HG03095 (cell line): ENCODE data around the gene PAK4.
A peak's percentile ranks its signal among the peaks of the same experiment; 100 is the strongest.
"Not testable (repeated sequence)": the region's sequence is repeated elsewhere in the genome, so short reads cannot be mapped to it uniquely, and the experiment has no call there.

Experiments used
- ATAC-seq: cut with Tn5 transposase; IDR thresholded peaks from one replicate; pipeline ENCODE4 v1.9.1; 2021; ENCODE audit warnings: moderate library complexity; ENCODE audit not compliant: unreplicated experiment

Gene PAK4

DNA sequence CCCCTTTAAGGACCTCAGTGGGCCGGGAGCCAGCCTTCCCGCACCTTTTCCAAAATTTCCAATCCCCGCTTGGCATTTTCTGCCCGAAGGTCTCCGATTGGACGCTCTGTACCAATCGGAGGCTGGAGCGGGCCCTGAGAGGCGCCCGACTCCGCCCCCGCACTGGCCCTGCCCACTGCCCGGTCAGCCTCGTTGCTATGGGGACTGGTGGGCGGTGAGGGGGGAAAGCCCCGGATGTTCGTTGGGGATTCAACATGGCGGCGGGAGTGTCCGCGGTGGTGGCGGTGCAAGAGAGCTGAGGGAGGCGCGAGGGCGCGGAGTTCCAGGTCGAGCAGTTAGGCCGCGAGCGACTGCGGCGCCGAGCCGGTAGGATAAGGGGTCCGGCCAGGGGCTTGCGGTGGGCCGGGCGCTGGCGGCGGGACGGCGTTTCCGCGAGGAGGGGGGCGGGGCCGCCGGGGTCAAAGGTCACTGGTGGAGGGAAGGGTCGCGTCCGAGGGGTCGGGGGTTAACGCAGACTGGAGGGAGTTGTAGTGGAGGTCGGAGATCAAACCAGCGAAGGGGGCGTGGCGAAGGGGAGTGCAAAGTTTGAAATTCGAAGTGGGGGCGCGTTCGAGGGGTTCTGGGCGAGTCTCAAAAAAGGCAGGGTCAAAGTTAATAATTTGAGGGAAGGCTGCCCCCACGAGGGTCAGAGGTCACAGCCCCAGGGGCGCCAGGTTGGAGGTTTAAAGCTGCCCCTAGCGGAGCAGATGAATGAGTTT is at the start of gene PAK4:
PAK4 (plus strand) TSS at position 233 of the 758 bp plus-strand sequence. CDS start 43,768 bp downstream, outside the sequence.
- peak; percentile 78 for ATAC-seq

- no peak for ATAC-seq
These were observed 48.3 kb upstream of the PAK4 start for GRCh38 chr19:39077323-39077722.

DNA sequence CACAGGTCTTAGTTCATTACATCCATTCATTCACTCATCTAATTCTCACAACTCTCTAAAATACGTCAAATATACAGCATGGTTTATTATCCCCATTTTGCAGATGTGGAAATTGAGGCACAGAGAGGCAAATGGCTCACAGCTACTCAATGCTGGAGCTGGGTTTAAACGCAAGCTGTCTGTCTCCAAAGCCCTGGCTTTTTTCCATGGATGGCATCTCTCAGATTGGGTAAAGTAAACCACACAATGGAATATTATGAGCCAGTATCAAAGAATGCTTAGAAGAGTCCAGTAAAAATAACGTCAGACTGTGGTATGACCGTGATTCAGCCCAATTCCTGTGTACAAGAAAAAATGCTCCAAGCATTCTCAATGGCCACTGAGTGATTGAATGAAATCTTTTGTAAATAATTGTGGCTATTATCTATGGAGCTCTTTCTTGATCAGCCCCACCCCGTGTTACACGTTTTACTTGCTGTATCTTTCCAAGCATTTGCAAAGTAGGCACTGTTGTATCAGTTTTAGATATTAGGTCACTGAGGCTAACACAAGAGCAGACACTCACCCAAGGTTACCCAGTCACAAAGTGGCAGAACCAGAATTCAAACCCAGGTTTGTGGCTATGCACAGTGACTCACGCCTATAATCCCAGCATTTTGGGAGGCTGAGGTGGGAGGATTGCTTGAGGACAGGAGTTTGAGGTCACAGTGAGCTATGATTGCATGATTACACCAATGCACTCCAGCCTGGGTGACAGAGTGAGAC is 47.0 kb upstream of the PAK4 start:
- no peak for ATAC-seq

- no peak for ATAC-seq
These were observed 45.2 kb upstream of the PAK4 start for GRCh38 chr19:39080431-39080830.

- no peak for ATAC-seq
These were observed 43.4 kb upstream of the PAK4 start for GRCh38 chr19:39082167-39082566.

DNA sequence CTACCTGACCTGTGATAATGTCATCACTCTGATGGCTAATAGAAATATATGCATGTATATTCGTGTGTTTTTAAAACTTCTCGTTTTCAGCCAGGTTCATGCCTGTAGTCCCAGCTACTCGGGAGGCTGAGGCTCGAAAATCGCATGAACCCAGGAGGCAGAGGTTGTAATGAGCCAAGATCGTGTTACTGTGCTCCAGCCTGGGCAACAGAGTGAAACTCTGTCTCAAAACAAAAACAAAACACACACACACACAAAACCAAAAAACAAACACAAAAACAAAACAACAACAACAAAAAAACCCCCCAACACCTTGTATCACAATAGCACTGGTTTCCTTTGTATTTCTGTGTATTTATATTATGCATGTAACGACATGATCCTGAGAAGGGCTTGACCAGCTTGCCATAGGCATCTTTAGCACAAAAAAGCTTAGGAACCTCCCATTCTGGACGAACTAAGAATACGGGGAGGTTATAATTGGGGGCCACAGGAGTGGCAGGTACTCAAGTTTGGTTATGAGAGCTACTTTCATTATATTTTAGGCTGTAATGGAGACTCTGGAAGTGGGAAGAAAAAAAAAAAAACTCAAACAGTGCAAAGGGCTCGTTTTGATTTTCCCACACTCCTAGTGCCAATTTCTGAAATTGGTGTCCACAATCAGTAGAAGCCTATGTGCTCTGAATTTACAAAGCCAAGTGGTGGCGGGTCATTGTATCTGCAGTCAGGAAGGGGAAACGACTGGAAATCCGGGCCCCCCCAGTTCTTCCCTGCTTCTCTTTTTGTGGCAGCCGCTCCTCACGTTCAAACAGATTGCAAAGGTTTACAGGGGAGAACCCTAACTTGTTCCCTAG is 42.6 kb upstream of the PAK4 start:
- no peak for ATAC-seq

GRCh38 chr19:39083599-39083982 is 42.0 kb upstream of the PAK4 start:
- no peak for ATAC-seq

- ATAC-seq, result no peak
These were observed 41.4 kb upstream of the PAK4 start, which contains the start of gene ACP7 for GRCh38 chr19:39083983-39084731. Gene ACP7, plus strand, starts transcription at chr19:39084368. Its CDS starts 902 bp downstream, at chr19:39085270.

DNA sequence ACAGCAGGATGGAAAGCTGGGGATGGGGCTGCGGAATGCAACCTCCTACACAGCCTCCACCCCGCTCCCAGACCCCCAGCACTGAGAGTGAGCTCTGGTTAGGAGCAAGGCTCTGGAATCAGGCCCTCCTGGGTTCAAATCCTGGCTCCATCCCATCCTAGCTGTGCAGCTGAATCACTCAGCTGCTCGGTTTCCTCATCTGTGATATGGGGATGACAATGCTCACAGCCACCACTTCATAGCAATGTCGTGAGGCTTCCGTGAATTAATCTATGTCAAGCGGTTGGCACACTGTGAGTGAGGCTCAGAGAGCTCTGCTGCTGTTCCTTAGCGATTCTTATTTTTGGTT is 40.9 kb upstream of the PAK4 start:
- ATAC-seq, result no peak

DNA sequence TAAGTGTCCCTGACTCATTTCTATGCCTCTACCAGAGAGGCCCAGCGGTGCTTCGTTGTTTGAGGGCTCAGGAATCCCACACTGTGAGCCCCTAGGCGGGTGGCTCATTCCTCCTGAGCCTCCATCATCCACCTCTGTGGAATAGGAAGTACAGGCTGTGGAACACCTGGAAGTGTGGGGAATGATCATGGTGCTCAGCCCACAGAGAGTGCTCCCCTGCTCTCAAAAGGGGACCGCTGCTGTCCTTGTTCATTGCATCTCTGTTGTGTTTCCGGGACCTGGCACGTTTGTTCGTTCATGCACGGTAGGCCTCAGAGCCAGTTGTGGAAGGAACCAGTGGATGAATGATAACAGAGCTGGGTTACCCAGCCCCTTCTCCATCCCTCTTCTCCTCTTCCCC is 40.2 kb upstream of the PAK4 start:
- no peak for ATAC-seq

DNA sequence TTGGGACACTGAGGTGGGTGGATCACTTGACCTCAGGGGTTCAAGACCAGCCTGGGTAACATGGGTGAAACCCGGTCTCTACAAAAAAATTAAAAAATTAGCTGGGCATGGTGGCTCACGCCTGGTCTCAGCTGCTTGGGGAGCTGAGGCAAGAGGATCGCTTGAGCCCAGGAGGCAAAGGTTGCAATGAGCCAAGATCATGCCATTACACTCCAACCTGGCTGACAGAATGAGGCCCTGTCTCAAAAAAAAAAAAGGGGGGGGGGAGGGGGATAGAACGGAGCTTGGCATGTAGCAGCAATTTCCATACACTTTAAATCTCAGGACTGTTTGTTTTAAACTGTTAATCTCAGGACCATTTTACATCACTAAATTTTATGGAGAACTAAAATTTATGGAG is 39.2 kb upstream of the PAK4 start:
- ATAC-seq, result no peak

DNA sequence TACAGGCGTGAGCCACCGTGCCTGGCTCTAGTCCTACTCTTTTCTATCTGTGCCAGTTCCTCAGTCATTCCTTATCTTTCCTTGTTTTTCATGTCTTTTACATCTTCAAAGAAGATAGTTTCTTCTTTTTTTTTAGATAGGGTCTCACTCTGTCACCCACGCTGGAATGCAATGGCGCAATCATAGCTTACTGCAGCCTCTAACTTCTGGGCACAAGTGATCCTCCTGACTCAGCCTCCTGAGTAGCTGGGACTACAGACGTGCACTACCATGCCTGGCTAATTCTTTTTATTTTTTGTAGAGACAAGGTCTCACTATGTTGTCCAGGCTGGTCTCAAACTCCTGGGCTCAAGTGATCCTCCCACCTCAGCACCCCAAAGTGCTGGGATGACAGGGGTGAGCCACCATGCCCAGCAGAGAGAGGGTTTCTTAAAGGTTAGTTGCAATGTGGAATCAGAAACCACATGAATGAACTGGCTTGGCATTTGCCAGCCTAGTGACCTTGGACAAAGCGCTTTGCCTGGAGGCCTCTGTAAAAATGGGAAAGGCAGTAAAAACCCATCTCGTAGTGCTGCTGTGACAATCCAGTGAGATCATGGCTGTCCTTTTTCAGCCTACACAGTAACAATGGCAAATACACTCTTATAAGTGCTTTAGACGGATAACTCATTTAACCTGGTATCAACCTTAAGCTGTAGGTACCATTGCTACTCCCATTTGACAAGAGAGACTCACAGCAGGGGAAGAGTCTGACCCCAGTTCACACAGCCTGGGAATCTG is 37.5 kb upstream of the PAK4 start:
- ATAC-seq, result no peak

DNA sequence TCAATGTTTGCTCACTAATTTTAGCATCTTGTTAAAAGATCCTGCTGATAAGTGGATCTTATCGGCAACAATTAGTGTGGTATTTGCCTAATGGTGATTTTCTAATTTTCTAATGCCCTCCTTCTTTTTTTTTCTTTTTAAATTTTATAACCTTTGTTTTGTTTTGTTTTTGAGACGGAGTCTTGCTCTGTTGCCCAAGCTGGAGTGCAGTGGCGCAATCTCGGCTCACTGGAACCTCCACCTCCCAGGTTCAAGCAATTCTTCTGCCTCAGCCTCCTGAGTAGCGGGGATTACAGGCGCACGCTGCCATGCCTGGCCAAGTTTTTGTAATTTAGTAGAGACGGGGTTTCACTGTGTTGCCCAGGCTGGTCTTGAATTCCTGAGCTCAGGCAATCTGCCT is 35.6 kb upstream of the PAK4 start:
- not testable (repeated sequence) for ATAC-seq

- ATAC-seq, result no peak
These were observed 34.7 kb upstream of the PAK4 start for GRCh38 chr19:39090881-39091280.

- ATAC-seq, result not testable (repeated sequence)
These were observed 29.6 kb upstream of the PAK4 start for GRCh38 chr19:39095799-39096540.

GRCh38 chr19:39097299-39097698 is 28.3 kb upstream of the PAK4 start:
- no peak for ATAC-seq

- ATAC-seq, result no peak
These were observed 27.9 kb upstream of the PAK4 start for GRCh38 chr19:39097721-39098120.

- ATAC-seq, result no peak
These were observed 27.0 kb upstream of the PAK4 start for GRCh38 chr19:39098365-39099269.
